A673 (cell line): ENCODE data around the gene CUX1.
"Not testable (repeated sequence)": the region's sequence is repeated elsewhere in the genome, so short reads cannot be mapped to it uniquely, and the experiment has no call there.

Experiments
- EZH2 ChIP-seq: fragments of 200-600 bp; sonication (generic); IDR thresholded peaks from 2 replicates; pipeline ENCODE4 v1.6.1; 2017; ENCODE audit warnings: borderline replicate concordance, low read depth, mild to moderate bottlenecking, mixed read lengths, antibody characterized with exemption, low read length; ENCODE audit not compliant: poor library complexity, severe bottlenecking
- TF ChIP-seq, protein P1 (sequence below): fragments of 300-800, 200-600 bp; sonication (generic); conservative IDR thresholded peaks from 2 replicates; pipeline ENCODE4 v1.5.1; 2017; ENCODE audit warnings: low read depth, mild to moderate bottlenecking, antibody characterized with exemption, low read length, moderate library complexity, mixed read lengths

DNA sequence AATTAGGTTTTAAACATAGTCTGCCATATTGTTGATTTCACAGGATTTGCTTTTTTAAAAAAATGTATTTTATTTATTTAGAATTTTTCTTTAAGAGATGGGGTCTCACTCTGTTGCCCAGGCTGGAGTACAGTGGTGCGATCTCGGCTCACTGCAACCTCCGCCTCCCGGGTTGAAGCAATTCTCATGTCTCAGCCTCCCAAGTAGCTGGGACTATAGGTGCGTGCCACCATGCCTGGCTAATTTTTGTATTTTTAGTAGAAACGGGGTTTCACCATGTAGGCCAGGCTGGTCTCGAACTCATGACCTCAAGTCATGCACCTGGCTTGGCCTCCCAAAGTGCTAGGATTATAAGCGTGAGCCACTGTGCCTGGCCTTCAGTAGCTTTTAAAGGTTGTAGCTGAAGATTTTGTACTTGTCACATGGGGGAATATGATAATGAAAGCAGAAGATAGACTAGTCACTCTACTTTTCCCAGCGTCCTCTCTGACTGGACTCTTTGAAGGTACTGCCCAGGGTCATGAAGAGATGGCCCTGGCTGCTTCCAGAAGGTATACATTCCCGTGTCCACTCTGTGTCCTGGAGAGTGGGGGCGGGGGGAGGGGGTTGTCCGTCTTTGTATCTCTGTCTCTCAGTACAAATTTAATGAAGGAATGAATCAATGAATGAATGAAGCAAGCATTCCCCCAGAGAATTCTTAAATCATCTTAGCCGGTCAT is 194.8 kb downstream of the CUX1 start:
- TF ChIP-seq, protein P1, sequence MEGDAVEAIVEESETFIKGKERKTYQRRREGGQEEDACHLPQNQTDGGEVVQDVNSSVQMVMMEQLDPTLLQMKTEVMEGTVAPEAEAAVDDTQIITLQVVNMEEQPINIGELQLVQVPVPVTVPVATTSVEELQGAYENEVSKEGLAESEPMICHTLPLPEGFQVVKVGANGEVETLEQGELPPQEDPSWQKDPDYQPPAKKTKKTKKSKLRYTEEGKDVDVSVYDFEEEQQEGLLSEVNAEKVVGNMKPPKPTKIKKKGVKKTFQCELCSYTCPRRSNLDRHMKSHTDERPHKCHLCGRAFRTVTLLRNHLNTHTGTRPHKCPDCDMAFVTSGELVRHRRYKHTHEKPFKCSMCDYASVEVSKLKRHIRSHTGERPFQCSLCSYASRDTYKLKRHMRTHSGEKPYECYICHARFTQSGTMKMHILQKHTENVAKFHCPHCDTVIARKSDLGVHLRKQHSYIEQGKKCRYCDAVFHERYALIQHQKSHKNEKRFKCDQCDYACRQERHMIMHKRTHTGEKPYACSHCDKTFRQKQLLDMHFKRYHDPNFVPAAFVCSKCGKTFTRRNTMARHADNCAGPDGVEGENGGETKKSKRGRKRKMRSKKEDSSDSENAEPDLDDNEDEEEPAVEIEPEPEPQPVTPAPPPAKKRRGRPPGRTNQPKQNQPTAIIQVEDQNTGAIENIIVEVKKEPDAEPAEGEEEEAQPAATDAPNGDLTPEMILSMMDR, result not testable (repeated sequence)
- TF ChIP-seq EZH2, result not testable (repeated sequence)
